Adipocyte (in vitro differentiated cells): ENCODE data around the gene PRKN.

Source experiments
- DNase-seq: peaks from one replicate; pipeline ENCODE4 v3.0.0-alpha.2; 2015; ENCODE audit warnings: low read depth
- H3K27me3 ChIP-seq: replicated peaks from 2 replicates; pipeline ENCODE4 v1.7.0; 2013; ENCODE audit warnings: mild to moderate bottlenecking, low read length, moderate library complexity; ENCODE audit not compliant: control insufficient read depth, insufficient read depth
- H3K36me3 ChIP-seq: 2 replicates; pipeline ENCODE4 v1.7.0; 2013; ENCODE audit warnings: low read length, mild to moderate bottlenecking, moderate library complexity; ENCODE audit not compliant: control insufficient read depth, insufficient read depth, severe bottlenecking
- H3K4me1 ChIP-seq: 2 replicates; pipeline ENCODE4 v1.7.0; 2013; ENCODE audit warnings: mild to moderate bottlenecking, low read length, moderate library complexity; ENCODE audit not compliant: control insufficient read depth, insufficient read depth
- H3K4me3 ChIP-seq: 2 replicates; pipeline ENCODE4 v1.7.0; 2013; ENCODE audit warnings: mild to moderate bottlenecking, low read length, moderate library complexity
- H3K9ac ChIP-seq: 2 replicates; pipeline ENCODE4 v1.7.0; 2013; ENCODE audit warnings: mild to moderate bottlenecking, low read length, moderate library complexity
- H3K9me3 ChIP-seq: 2 replicates; pipeline ENCODE4 v1.7.0; 2013; ENCODE audit warnings: mild to moderate bottlenecking, low read length, moderate library complexity; ENCODE audit not compliant: control insufficient read depth

The PRKN gene

DNA sequence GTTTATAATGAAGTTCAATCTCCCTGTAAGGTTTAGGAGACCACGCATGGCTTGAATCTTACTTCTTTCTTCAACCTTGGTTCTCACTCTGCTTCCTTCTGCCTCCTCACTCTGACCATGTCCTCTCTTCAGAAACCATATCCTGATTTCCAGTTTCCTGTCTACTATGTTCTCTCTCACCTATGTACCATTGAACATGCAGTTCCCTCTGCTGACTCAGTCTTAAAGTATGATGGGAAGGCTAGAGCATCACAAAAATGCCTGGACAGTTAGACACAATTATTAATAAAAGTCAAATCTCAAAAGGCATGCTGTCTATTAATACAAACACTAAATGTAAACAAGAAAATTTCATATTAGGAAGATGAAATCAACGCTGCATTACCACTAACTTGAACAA lies 151.6 kb downstream of the PRKN start:
- no peak overlapping the region for H3K9ac ChIP-seq
- H3K27me3 ChIP-seq = no peaks in the 10 kb centered on the region
- no peaks in the 10 kb centered on the region for H3K4me1 ChIP-seq
- H3K4me3 ChIP-seq = no peak overlapping the region
- H3K9me3 ChIP-seq = no peaks in the 10 kb centered on the region
- H3K36me3 ChIP-seq = no peaks in the 10 kb centered on the region
- no peak for DNase-seq

DNA sequence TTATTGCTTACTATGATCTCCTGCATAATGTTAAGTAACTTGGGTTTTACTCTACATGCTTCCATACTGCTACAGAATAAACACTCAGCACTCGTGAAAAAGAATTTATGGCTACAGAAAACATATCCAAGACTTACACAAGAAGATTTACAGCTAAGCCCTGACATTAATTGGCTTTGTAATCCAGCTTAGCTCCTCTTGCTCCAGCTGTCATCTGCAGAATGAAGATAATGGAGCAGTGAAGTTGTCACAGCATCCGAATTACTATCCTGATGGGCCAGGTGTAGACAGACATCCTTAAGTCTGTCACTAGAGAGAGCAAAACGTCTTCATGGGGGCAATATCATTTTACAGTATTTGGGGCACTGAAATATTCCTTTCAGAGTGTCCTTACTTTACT lies 155.3 kb downstream of the PRKN start:
- Histone ChIP-seq H3K4me1 (no peaks in the 10 kb centered on the region), H3K27me3 (no peaks in the 10 kb centered on the region), H3K4me3 (no peak overlapping the region), H3K9ac (no peak overlapping the region), H3K36me3 (peaks cover 2% of the 10 kb centered on the region), H3K9me3 (peaks cover 9% of the 10 kb centered on the region)
- no peak for DNase-seq

DNA sequence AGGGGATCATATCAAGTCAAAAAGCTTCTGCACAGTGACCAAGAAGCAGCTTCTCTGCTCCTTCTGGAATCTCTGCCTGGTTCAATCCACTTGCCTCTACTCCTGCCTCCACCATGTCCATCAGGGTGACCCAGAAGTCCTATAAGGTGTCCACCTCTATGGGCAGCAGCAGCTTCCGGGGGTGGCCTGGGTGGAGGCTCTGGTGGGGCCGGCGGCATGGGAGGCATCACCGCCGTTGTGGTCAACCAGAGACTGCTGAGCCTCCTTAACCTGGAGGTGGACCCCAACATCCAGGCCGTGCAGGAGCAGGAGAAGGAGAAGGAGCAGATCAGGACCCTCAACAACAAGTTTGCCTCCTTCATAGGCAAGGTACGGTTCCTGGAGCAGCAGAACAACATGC lies 159.3 kb downstream of the PRKN start:
- peaks cover 25% of the 10 kb centered on the region for H3K9me3 ChIP-seq
- H3K36me3 ChIP-seq = peaks cover 2% of the 10 kb centered on the region
- no peaks in the 10 kb centered on the region for H3K4me1 ChIP-seq
- no peaks in the 10 kb centered on the region for H3K27me3 ChIP-seq
- DNase-seq = no peak
- no peak overlapping the region for H3K4me3 ChIP-seq
- no peak overlapping the region for H3K9ac ChIP-seq

DNA sequence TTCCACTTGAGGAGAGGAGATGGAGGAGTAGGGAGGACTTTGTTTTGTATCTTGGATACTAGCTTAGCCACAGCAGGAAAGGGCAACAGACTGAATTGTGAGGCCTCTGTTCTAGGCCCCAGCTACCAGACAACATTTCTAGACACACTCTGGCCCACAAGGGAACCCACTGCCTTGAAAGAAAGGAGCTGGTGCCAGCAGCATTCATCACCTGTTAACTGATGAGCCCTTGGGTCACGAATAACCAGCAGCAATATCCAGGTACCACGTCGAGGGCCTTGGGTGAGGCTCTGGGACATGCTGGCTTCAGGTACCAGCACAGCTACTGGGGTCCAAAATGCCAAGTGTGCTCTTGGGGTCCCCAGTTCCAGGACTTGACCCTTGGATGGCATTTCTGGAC lies 165.5 kb downstream of the PRKN start:
- Histone ChIP-seq H3K9ac (no peak overlapping the region), H3K36me3 (no peaks in the 10 kb centered on the region), H3K4me1 (no peaks in the 10 kb centered on the region), H3K9me3 (peaks cover 16% of the 10 kb centered on the region), H3K4me3 (no peak overlapping the region), H3K27me3 (no peaks in the 10 kb centered on the region)
- no peak for DNase-seq

DNA sequence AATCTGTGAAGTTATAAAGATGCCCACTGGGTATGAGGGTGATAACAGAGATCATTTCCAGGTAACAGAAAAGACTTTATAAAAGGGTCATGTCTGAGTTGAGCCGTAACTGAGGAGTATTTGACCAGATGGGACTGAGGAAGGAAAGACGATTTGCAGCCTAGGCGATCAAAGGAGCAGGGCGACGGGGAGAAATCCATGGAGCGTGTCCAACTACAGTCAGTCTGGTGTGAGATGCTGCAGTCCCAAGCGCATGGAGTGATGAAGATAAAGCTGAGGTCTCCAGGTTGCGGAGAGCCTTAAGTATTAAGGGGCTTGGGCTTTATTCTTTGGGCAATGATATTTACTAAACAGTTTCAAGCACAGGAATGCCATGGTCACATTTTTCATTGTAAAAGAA lies 166.7 kb downstream of the PRKN start:
- DNase-seq = no peak
- Histone ChIP-seq H3K4me3 (no peak overlapping the region), H3K4me1 (no peaks in the 10 kb centered on the region), H3K27me3 (no peaks in the 10 kb centered on the region), H3K9me3 (peaks cover 14% of the 10 kb centered on the region), H3K9ac (no peak overlapping the region), H3K36me3 (no peaks in the 10 kb centered on the region)

DNA sequence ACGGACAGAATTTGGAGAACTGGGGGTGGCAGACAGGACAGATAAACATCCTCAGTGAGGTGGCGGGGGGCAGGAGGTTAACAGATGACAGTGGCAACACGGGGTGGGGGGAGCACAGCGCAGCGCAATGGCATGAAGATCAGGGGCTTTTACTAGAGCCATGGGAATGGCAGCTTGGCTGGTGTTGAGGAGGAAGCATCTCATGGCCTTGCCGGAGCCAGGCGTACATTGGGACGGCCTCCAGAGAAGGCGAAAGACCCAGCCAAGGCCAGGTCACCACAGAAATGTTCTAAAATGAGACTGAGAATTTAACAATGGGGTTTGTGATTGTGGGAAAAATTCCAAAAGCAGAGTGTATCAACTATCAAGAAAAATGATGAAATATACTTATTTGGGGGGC lies 173.0 kb downstream of the PRKN start:
- H3K27me3 ChIP-seq = no peaks in the 10 kb centered on the region
- H3K36me3 ChIP-seq = no peaks in the 10 kb centered on the region
- H3K4me3 ChIP-seq = no peak overlapping the region
- H3K4me1 ChIP-seq = no peaks in the 10 kb centered on the region
- H3K9me3 ChIP-seq = no peaks in the 10 kb centered on the region
- DNase-seq = no peak
- no peak overlapping the region for H3K9ac ChIP-seq

DNA sequence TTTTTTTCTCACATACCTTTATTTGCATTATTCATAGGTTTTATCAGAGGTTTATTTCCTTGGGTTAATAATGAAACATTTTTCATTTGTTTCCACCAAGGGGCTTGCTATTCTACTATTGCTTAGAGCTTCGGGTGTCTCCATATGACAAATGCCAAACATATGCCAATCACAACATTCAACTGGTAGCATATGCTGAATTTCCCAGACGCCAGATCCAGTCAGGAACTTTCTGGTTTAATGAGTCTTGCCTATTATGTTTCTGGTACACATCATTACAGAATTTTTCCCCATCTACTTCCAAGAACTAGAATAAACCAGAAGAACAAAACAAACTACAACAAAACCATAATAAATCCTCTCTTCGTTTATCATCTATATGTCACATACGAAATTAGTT lies 180.7 kb downstream of the PRKN start:
- H3K4me3 ChIP-seq = no peak overlapping the region
- H3K36me3 ChIP-seq = no peaks in the 10 kb centered on the region
- no peaks in the 10 kb centered on the region for H3K27me3 ChIP-seq
- no peak overlapping the region for H3K9ac ChIP-seq
- no peak for DNase-seq
- H3K4me1 ChIP-seq = no peaks in the 10 kb centered on the region
- no peaks in the 10 kb centered on the region for H3K9me3 ChIP-seq

DNA sequence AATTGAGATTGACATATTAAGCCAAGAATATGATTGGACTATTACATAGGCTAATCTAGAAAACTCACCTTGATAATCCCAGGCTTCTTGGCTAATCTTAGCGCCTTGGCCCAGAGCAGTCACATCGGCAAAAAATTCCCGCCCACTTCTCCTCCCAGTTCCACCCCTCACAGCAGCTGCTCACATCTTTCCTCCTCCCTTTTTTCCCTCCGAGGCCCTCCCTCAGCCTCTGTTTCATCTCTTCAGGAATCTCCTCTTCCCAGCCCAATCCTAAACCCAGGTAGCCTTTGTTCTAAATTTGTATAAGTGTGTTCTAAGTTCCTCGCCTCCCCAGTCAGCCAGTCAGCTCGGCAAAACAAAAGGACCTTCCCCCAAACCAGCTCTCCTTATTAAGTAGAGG lies 184.3 kb downstream of the PRKN start:
- H3K9me3 ChIP-seq = no peaks in the 10 kb centered on the region
- no peaks in the 10 kb centered on the region for H3K27me3 ChIP-seq
- no peak overlapping the region for H3K4me3 ChIP-seq
- H3K9ac ChIP-seq = no peak overlapping the region
- DNase-seq = no peak
- no peaks in the 10 kb centered on the region for H3K4me1 ChIP-seq
- H3K36me3 ChIP-seq = no peaks in the 10 kb centered on the region

DNA sequence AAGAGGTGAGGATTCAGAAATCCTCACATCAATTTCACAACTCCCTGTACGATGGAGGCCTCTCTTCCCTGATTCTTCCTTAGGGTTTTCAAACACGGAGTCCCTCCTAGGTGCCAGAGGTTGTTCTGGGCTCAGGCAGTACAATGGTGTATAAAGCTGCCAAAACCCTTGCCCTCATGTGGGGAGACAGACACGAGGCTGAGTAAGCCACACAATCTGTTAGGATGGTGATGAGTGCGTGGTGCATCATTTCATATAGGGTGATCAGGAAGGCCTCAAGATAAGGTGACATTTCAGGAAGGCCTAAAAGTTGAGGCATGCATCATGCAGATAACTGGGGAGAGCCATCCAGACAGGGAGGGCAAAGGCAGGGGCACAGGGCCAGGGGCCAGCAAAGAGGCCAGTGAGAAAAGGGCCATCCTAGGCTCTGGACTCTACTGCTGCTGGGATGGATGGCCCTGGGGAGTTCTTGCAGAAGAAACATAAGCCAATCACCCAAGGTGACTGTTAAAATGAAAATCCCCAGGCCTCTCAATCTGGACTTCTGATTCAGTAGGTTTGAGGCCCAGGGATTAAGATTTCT lies 186.5 kb downstream of the PRKN start:
- Histone ChIP-seq H3K4me1 (no peaks in the 10 kb centered on the region), H3K9ac (no peak overlapping the region), H3K9me3 (no peaks in the 10 kb centered on the region), H3K4me3 (no peak overlapping the region), H3K36me3 (no peaks in the 10 kb centered on the region), H3K27me3 (no peaks in the 10 kb centered on the region)
- DNase-seq = no peak

DNA sequence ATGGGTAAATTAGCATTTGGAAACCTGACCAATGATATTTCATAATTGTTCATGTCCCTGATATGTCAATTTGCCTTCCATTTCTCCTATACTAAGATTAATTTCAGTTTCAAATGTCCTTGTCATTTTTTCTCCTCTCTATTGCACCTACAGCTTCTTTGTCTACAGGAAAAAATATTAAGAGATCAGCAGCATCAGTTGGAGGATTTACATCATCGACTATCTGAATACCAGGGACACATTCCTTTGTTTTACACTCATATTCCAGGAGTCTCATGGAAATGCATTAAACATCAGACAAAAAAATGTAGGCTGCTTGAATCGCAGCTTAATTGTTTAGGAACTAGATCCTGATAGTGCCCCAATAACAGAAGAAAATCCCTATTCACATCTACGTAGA lies 188.2 kb downstream of the PRKN start:
- no peak for DNase-seq
- H3K4me1 ChIP-seq = no peaks in the 10 kb centered on the region
- H3K36me3 ChIP-seq = no peaks in the 10 kb centered on the region
- no peak overlapping the region for H3K4me3 ChIP-seq
- H3K9me3 ChIP-seq = no peaks in the 10 kb centered on the region
- H3K27me3 ChIP-seq = no peaks in the 10 kb centered on the region
- no peak overlapping the region for H3K9ac ChIP-seq

DNA sequence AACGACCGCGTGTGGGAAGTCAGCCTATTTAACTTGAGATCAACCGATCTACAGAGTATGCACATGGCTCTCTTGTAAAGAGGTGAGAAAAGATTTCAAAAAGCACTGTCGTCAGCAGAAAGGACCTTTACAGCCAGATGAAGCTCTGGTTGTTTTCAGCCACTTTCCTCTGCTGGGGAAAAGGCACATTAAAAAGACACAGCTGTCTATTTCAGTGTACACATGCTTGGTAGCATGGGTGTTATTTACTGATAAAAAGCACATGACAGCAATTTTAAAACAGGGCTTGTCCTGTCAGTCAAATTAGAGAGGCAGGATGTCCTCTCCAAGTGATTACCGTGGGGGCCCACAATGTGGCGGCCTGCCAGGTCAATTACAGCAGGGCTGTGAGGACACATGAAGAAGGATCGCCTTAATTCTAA lies 188.9 kb downstream of the PRKN start:
- no peak for DNase-seq
- Histone ChIP-seq H3K36me3 (no peaks in the 10 kb centered on the region), H3K9ac (no peak overlapping the region), H3K4me3 (no peak overlapping the region), H3K9me3 (no peaks in the 10 kb centered on the region), H3K4me1 (no peaks in the 10 kb centered on the region), H3K27me3 (no peaks in the 10 kb centered on the region)

DNA sequence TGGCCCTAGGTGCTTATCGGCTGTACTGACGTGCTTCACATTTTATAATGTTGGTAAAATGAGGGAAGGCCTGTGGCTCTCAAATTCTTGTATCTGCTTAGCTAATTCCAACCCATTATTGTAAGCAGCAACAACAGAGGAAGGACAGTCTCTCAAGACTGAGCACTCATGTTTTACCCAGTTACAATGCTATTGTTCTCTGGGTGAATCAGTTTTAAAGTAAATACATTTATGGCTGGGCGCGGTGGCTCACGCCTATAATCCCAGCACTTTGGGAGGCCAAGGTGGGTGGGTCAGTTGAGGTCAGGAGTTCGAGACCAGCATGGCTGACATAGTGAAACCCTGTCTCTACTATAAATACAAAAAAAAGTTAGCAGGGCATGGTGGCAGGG lies 194.6 kb downstream of the PRKN start:
- no peaks in the 10 kb centered on the region for H3K36me3 ChIP-seq

More for the DNA sequence above, 194.6 kb downstream of the PRKN start:
- no peak overlapping the region for H3K9ac ChIP-seq
- no peak overlapping the region for H3K4me3 ChIP-seq
- no peaks in the 10 kb centered on the region for H3K9me3 ChIP-seq
- no peaks in the 10 kb centered on the region for H3K27me3 ChIP-seq
- H3K4me1 ChIP-seq = no peaks in the 10 kb centered on the region
- no peak for DNase-seq
